GM21723 (cell line): ENCODE results near the gene PRKAB1.

Experiments
- ATAC-seq: cut with Tn5 transposase; IDR thresholded peaks from one replicate; pipeline ENCODE4 v1.9.1; 2021; ENCODE audit warnings: mild to moderate bottlenecking, moderate library complexity; ENCODE audit not compliant: unreplicated experiment

Gene PRKAB1

GRCh38 chr12:119661882-119662281, 6.1 kb upstream of the PRKAB1 start:
- ATAC-seq: no peak

DNA sequence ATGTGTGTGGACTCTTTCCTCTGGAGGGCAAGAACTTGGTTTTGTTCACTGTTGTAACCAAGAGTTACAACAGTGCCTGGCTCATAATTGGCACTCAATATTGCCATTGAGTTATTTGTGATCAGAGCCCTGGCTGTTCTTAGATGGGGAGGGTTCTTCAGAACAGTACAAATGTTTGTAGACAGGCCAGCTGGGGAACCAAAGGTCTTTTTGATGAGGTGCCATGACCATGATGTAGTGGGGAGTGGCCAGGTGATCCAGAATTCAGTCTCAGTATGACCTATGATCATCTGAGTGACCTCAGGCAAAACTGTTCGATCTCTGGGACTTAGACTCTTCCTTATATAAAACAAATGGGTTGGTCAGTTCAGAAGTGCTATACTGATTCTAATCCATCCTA, 3.3 kb upstream of the PRKAB1 start:
- ATAC-seq: no peak

DNA sequence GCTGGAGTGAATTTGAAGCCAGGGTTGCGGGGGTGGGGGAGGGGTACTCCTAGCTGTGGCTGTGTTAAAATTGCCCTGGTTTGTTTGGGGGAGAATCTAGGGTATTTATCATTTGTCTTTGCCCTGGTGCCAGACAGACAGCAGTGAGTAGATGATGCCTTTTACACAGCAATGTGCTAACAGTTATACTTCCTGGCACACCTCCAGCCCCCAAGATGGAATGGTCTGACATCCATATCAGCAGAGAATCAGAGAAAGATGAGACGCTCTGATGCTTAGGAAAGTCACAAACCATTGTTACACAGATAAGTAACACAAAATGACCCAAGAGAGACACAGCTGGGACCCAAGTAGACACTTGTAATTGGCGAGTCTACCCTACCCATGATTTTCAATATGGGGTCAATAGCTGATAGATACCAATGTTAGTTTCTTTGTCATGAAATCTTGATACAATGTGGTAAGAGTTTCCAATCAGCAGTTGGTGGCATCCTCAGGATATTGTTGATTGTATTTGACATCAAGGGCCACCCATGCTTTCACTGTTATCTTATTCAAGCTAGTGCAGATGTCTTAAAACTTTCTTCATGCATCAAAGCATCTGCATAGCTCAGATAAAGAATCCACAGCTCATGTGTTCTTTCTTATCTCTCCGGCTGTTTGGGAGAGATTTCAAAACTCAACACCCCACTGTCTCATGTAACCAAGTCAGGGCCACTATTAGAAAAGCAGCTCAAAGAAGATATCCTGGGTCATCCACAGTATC, 2.6 kb upstream of the PRKAB1 start:
- ATAC-seq: no peak

- ATAC-seq: no peak
Measured at GRCh38 chr12:119666226-119666795, 1.6 kb upstream of the PRKAB1 start.

- no peak for ATAC-seq
Measured at GRCh38 chr12:119666900-119667576, 895 bp upstream of the PRKAB1 start.

DNA sequence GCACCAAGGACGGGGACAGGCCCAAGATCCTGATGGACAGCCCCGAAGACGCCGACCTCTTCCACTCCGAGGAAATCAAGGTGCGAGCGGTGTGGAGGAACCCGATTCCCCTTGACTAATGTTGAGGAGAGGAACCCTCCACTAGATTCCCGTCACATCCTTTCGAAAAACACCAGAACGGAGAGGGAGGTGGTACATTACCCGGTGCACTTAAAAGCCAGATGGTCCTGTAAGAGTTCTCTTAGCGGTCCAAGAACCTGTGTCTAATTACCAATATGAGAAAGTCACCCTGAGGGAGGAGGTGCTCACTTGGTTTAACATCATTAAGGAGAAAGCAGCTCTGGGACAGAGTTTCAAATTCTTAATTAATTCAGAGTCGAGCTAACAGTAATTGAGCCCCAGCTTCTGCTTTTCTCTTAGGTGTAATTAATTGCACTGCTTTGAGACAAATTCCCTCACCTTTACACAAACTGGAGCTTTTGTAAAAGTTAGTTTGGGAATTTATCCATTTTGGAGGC, 450 bp downstream of the PRKAB1 start:
- ATAC-seq: no peak

- no peak for ATAC-seq
Measured at GRCh38 chr12:119669744-119670472, 2.0 kb downstream of the PRKAB1 start.

DNA sequence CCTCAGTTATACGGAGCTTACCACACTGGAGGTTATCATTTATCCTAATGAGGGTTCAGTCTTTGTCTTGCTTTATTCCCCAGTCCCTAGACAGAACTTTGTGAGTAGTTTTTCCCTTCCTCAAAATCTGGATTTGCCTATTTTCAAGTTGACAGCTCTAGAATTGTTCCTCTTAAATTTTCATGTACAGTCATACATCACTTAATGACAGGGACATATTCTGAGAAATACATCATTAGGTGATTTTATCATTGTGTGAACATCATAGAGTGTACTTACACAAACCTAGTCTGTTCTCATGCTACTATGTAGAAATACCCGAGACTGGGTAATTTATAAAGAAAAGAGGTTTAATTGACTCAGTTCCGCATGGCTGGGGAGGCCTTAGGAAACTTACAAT, 3.1 kb downstream of the PRKAB1 start:
- ATAC-seq: no peak

GRCh38 chr12:119672194-119672593, 4.3 kb downstream of the PRKAB1 start:
- no peak for ATAC-seq

- ATAC-seq: no peak
Measured at GRCh38 chr12:119673634-119674033, 5.7 kb downstream of the PRKAB1 start.

GRCh38 chr12:119674560-119674959, 6.6 kb downstream of the PRKAB1 start:
- no peak for ATAC-seq

DNA sequence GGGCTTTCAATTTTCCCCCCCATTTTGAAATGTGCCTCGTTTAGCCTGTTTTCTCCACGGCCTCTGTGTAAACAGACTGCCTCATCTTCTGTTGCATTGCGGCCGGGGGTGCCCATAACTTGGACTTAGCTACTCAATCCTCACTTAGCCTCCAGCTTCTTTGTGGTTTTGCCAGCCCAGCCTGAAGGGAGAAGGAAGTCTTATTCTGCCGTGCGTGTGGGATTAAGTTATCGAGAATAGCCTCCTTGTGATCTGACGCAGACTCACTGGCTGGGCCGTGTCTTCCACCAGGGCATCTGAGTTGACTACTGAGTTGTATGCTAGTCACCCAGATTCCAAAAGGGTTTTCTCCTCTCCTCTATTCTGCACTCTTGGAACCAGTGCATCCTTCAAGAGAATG, 8.1 kb downstream of the PRKAB1 start:
- ATAC-seq: no peak

- ATAC-seq: no peak
Measured at GRCh38 chr12:119676573-119676972, 8.6 kb downstream of the PRKAB1 start.

DNA sequence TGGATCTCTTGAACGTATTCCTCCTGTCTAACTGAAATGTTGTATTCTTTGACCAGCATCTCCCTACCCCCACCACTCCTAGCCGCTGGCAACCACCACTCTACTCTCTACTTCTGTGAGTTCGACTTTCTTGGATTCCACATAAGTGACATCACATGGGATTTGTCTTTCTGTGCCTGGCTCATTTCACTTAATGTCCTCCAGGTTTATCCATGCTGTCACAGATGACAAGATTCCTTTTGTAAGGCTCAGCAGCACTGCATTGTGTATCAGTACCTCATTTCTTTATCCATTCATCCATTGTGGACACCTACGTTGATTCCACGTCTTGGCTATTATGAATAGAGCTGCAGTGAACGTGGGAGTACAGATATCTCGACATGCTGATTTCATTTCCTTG, 10.5 kb downstream of the PRKAB1 start:
- no peak for ATAC-seq

DNA sequence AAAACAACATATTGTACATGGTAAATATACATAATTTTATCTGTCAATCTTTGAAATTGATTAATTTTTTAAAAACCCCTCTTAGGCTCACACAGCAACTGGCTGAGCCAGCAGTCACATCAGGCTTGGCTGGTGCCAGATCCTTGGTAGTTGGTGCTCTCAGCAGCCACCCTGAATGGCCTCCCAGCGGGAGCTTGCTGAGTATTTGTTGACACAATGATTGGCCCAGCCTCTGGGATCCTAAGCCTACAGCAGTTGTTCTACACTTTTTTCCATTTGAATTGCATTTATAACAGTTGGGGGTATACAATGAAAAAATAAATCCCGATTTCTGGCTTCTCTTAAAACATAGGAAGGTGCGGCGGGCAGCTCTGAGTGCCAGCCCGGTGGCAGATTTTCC, 11.1 kb downstream of the PRKAB1 start:
- ATAC-seq: no peak

DNA sequence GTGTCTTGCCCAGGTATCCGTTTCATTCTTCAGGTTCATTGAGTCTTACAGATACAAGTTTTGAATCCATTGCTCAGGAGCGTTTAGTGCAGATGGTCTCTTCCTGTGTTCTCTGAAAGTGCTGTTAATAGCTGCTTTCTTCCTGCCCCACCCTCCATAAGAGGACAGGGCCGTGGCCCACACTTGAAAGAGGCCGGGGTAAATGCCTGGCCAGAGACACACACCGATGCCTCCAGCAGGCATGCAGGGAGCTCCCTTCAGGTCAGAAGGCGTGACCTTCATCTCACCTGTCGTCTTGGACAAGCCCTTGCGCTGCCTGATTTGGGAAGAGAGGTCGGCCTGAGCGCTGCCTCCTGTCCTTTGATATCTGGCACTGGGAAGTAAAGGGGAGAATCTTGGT, 11.6 kb downstream of the PRKAB1 start:
- ATAC-seq: no peak

DNA sequence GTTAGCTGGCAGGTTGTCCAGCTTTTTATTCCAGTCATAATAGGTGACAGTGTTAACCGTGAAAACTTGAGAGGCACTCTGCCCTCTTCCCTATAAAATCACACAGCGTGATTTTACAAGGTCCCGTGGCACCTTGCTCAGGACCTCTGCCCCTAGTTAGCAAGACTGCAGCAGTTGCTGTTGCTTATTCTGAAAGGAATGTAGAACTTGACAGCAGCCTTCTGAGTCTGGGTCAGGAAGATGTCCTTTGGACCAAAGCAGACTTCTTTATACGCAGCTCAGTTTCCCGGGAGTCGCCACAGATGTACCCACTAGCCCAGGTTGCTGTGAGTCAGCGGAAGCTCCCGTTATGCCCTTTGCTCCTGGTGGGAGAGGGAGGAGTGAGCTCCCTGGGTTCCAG, 13.2 kb downstream of the PRKAB1 start:
- no peak for ATAC-seq

- ATAC-seq: no peak
Measured at GRCh38 chr12:119681728-119682638, 14.1 kb downstream of the PRKAB1 start.

GRCh38 chr12:119682639-119683252, 14.8 kb downstream of the PRKAB1 start:
- ATAC-seq: no peak

DNA sequence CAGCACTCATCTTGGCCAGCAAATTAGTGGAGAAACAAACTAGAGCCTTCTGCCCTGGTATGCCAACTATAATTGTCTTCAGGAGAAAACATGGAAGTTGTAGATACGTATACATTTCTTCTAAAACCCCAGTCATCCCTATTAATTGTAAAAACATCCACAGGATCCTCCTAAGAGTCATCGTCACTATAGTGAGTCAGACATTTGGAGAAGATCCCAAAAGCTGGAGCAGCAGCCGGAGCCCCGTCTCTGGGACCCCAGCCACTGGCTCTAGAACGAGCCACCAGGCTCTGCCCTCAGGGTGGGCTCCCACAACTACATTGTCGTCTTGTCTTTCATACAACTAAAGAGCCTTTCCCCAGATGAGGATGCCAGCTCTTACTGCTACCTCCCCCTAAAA, 15.5 kb downstream of the PRKAB1 start:
- no peak for ATAC-seq
